Head of caudate nucleus (tissue), 42 donors: Measurements from ENCODE around the gene CCP110.
"Not testable (repeated sequence)": the region's sequence is repeated elsewhere in the genome, so short reads cannot be mapped to it uniquely, and the experiment has no call there.

Experiments
- DNase-seq, 42 donors: peaks; one replicate each; pipeline versions ENCODE4 v3.0.0 to v3.0.0-alpha.2; 2020 to 2021; ENCODE audit warnings: mixed read lengths in 7 of 42
- intact Hi-C: fragments of 100-400 bp; cut with DNase I; formaldehyde crosslinking; loops from one replicate; pipeline ENCODE4 v1.15.0; 2022

CCP110 gene

GRCh38 chr16:19527161-19527560 lies 3.4 kb downstream of the CCP110 start:
- intact Hi-C loops, result loop anchor here (10.0 kb wide), 1 partner anchor 722 kb away; the partner anchor contains the start of gene ARL6IP1
- DNase-seq, result no peak

GRCh38 chr16:19528666-19529065 lies 4.9 kb downstream of the CCP110 start:
- intact Hi-C loops, result loop anchor here (10.0 kb wide), 1 partner anchor 724 kb away; the partner anchor contains the start of gene ARL6IP1
- DNase-seq, result peak in 2 of 42 donors; percentile 16 to 39

GRCh38 chr16:19532601-19533000 lies 8.9 kb downstream of the CCP110 start:
- DNase-seq, result no peak
- intact Hi-C loops, result no loop called here

- DNase-seq, result no peak
- intact Hi-C loops, result no loop called here
Observed at GRCh38 chr16:19540241-19540970, 16.7 kb downstream of the CCP110 start.

- no peak for DNase-seq
- intact Hi-C loops, result no loop called here
Observed at GRCh38 chr16:19542138-19542821, 18.5 kb downstream of the CCP110 start.

GRCh38 chr16:19543278-19543996 lies 19.7 kb downstream of the CCP110 start:
- intact Hi-C loops, DNase-seq: not testable (repeated sequence)

GRCh38 chr16:19548144-19548543 lies 24.4 kb downstream of the CCP110 start:
- intact Hi-C loops, result no loop called here
- no peak for DNase-seq

GRCh38 chr16:19549673-19550072 lies 25.9 kb downstream of the CCP110 start:
- no peak for DNase-seq
- intact Hi-C loops, result no loop called here

GRCh38 chr16:19555186-19555937 lies 31.6 kb downstream of the CCP110 start, which contains the start of gene VPS35L:
Gene VPS35L, plus strand, starts transcription at chr16:19555703. Its CDS starts 27 bp downstream, at chr16:19555730.
- DNase-seq, result peak; percentile 91 to 99 (median 97)
- intact Hi-C loops, result loop anchor here (2.0 kb wide), 1 partner anchor 33 kb away; the partner anchor contains the start of genes CCP110 and GDE1

- intact Hi-C loops, result loop anchor here (2.0 kb wide), 2 partner anchors 33 to 331 kb away; partner anchors contain the start of genes CCP110 and GDE1
- no peak for DNase-seq
Observed at GRCh38 chr16:19555938-19556771, 32.4 kb downstream of the CCP110 start.

GRCh38 chr16:19559242-19559910 lies 35.6 kb downstream of the CCP110 start:
- peak in 14 of 42 donors; percentile 28 to 80 (median 52) for DNase-seq
- intact Hi-C loops, result no loop called here

- intact Hi-C loops, result no loop called here
- no peak for DNase-seq
Observed at GRCh38 chr16:19560078-19560477, 36.3 kb downstream of the CCP110 start.

- DNase-seq, result no peak
- intact Hi-C loops, result no loop called here
Observed at GRCh38 chr16:19563377-19563776, 39.6 kb downstream of the CCP110 start.

GRCh38 chr16:19566362-19566761 lies 42.6 kb downstream of the CCP110 start:
- DNase-seq, result peak in 1 of 42 donors; percentile 15
- intact Hi-C loops, result no loop called here

GRCh38 chr16:19567560-19567959 lies 43.8 kb downstream of the CCP110 start:
- no peak for DNase-seq

GRCh38 chr16:19573997-19574396 lies 50.3 kb downstream of the CCP110 start:
- peak in 3 of 42 donors; percentile 20 to 31 (median 22) for DNase-seq
- intact Hi-C loops, result no loop called here

More at GRCh38 chr16:19567560-19567959, 43.8 kb downstream of the CCP110 start:
- intact Hi-C loops, result no loop called here

- intact Hi-C loops, result no loop called here
- DNase-seq, result peak in 1 of 42 donors; percentile 30
Observed at GRCh38 chr16:19574615-19575014, 50.9 kb downstream of the CCP110 start.
